HG03432 (cell line): ENCODE measurements around the gene KLKB1.

ENCODE experiments used
- ATAC-seq: cut with Tn5 transposase; IDR thresholded peaks from one replicate; pipeline ENCODE4 v1.9.1; 2021; ENCODE audit warnings: mild to moderate bottlenecking, moderate library complexity; ENCODE audit not compliant: unreplicated experiment

Gene KLKB1

GRCh38 chr4:186227221-186227620 is at the start of gene KLKB1:
Gene KLKB1 (plus strand): TSS chr4:186227507. CDS start chr4:186228196, 689 bp downstream.
- ATAC-seq: no peak

DNA sequence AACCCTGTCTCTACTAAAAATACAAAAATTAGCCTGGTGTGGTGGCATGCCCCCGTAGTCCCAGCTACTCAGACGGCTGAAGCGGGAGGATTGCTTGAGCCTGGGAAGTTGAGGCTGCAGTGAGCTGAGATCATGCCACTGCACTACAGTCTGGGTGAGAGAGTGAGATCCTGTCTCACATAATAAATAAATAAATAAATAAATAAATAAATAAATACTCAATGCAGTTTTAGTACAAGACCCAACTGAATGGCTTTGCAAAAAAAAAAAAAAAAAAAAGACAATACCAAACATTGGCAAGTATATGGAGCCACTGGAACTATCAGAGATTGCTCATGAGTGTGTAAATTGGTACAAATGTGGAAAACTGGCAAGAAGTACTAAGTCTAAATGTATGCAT is 39.2 kb upstream of the KLKB1 start:
- ATAC-seq: no peak

GRCh38 chr4:186189656-186190055 is 37.7 kb upstream of the KLKB1 start:
- ATAC-seq: no peak

GRCh38 chr4:186190581-186191199 is 36.6 kb upstream of the KLKB1 start:
- ATAC-seq: peak; percentile 46

- peak; percentile 88 for ATAC-seq
Measured at GRCh38 chr4:186191200-186192065, 35.9 kb upstream of the KLKB1 start, which contains the start of gene CYP4V2. Gene CYP4V2 (plus strand): TSS chr4:186191567. CDS start chr4:186191824, 257 bp downstream.

GRCh38 chr4:186192066-186192612 is 35.2 kb upstream of the KLKB1 start:
- ATAC-seq: no peak

GRCh38 chr4:186193851-186194250 is 33.5 kb upstream of the KLKB1 start:
- ATAC-seq: no peak

DNA sequence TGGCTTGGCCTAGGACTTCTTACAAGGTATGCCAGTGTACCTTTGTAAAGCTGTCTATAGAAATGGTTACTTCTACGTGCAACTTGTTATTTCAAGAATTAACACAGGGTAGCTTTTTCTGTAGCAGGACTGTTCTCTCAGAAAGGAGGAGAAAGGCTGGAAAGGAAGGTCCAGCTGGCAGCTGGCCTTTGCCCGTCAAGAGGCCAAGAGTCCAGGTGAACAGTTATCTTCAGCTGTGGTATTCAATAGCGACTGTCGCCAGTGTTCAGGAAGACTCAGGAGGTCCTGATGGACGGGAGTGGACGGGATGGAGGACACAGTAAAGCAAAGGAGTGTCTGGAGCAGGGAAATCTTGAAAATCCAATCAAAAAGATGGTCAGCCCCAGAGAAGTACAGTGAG is 31.2 kb upstream of the KLKB1 start:
- no peak for ATAC-seq

GRCh38 chr4:186200516-186200915 is 26.8 kb upstream of the KLKB1 start:
- no peak for ATAC-seq

DNA sequence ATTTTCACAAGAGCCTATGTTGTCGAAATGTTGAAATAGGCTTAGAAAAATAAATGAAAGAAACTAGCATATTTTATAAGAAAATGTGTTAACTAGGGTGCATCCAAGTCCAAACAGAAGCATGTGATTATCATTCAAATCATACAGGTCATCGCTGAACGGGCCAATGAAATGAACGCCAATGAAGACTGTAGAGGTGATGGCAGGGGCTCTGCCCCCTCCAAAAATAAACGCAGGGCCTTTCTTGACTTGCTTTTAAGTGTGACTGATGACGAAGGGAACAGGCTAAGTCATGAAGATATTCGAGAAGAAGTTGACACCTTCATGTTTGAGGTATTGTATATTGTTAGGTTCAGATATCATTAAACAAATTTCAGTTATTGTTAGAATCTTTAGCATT is 26.3 kb upstream of the KLKB1 start:
- ATAC-seq: no peak

DNA sequence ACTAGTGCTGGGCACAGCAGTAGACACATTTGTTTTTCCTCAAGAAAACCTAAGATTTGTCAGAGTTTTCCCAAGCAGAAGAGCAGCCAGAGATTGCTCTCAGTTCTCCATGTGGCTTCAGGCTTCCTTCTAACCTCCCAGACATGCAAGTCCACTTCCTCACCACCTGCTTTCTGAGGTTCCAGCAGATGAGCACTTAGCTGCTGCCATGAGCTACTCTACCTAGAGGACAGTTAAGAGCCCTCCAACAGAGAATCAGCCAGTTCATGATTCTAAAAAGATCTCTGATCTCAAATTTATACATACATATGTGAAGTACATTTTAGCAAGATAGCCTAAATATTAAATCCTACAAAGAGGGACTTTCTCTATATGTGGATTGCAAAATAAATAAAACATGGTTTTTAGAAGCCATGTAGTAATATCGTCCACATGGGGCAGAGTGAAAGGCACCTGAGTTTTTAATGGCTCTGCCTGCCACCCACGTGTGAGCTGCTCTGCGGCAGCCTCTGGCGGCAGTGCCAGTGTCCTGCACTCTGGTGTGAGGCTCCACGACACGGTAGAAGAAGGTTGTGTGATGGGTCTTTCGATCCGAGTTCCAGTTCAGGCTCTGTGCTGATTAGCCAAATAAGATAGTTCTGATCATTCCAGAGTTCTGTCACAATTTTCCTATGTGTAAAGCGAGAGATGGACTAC is 25.6 kb upstream of the KLKB1 start:
- ATAC-seq: peak; percentile 98

DNA sequence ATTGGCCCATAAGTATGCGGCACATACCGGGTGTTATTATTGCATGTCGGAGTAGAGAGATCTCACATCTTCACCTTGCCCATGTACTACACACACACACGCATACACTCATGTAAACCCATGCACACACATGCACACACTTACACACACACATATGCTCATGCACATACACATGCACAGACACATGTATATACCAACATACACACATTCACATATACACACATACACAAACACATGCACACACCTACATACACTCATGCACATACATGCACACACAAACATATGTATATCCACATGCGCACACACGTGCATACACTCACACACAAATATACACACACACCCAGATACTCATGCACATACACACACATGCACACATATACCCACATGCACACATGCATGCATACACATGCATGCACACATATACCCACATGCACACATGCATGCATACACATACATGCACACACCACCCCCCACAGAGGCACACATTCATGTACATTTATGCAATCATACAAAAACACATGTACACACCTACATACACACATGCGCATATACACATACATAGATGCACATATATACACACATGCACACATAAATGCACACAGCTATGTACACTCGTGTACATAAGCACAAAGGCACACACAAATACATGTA is 24.7 kb upstream of the KLKB1 start:
- ATAC-seq: no peak

DNA sequence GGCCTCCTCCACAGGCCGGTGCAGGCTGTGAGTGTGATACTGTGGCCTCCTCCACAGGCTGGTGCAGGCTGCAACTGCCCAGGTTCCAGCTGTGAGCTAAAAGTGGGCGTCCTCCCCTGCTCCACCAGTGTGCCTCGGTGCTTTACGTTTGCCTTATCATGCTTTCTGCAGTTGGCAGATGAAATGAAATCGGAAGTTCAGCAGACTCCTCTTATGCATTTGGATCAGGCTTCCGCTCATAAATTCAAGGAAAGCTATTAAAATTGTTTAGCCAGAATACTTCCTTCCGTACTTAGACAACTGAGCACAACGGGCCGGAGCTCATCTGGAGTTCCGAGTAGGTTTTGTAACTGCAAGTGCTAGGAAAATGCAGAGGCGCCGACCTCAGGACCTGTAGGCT is 23.9 kb upstream of the KLKB1 start:
- ATAC-seq: no peak

DNA sequence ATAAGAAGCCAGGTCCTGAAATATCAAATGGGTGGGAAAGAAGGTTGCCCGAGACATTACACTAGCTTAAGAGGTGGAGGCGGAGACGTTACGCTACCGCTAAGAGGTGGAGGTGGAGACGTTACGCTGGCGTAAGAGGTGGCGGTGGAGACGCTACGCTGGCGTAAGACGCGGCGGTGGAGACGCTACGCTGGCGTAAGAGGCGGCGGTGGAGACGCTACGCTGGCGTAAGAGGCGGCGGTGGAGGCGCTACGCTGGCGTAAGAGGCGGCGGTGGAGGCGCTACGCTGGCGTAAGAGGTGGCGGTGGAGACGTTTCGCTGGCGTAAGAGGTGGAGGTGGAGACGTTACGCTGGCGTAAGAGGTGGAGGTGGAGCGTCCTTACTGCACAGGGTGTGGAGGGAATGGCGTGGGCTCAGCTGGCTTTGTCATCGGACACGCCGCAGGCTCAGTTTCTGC is 23.2 kb upstream of the KLKB1 start:
- no peak for ATAC-seq

DNA sequence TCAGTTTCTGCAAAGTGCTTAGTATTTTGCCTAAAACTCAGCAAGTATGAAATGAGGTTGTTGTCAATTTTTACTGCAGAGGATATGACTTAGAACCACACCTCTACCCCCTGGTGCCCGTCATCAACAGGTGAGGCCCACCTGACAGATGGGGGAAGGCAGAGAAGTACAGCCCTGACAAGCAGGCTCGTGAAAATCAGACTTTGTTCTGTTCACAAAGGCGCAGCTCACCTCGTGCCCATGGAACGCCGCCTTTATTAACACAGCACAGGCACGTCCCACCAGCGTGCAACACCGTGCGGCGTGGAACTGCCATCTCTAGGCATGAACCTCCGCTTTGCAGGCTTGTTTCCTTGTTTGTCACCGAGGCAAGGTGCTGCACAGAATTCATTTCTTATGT is 22.6 kb upstream of the KLKB1 start:
- no peak for ATAC-seq

DNA sequence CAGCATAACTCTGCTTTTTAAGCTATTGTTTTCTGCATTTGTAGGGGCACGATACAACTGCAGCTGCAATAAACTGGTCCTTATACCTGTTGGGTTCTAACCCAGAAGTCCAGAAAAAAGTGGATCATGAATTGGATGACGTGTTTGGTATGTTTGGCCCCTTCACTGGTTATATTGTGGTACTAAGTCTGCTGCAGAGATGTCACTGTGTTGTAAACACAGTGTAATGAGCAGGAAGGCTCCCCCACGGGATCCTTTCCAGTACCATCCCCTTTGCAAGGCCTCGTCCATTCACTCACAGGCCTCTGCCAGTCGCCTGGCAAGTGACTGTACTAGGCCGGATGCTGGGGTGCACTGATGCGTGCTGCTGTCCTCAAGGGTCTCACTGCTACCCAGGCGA is 22.2 kb upstream of the KLKB1 start:
- no peak for ATAC-seq

GRCh38 chr4:186216465-186217024 is 10.8 kb upstream of the KLKB1 start:
- no peak for ATAC-seq

DNA sequence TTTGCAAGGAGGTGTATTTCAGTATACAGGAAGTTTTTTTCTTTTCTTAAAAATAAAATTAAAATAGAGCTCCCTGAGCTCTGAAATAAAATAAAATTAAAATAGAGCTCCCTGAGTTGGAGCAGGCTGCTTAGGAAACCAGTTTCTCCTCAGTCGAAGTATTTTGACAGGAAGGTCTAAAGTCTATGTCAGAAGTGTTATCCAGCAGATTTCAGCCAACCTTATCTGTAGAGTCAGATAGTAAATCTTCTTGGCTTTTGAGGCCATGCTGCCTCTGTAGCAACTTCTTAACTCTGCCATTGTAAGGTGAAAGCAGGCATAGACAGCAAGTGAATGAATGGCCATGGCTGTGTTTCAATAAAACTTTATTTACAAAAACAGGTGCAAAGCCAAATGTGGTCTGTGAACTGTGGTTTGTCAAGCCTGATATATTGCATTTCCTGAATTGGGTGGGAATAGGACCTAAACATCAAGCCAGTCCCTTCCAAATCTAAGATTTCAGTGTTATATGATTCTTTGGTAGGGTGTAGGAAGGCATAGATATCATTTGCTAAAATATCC is 9.5 kb upstream of the KLKB1 start:
- no peak for ATAC-seq

GRCh38 chr4:186221624-186222023 is 5.7 kb upstream of the KLKB1 start:
- ATAC-seq: no peak

GRCh38 chr4:186225848-186226247 is 1.5 kb upstream of the KLKB1 start:
- no peak for ATAC-seq
